SK-N-SH (cell line): ENCODE results near the gene SMYD2. TPM values are rescaled to one million over a fixed set of nuclear protein-coding genes. Genes with fewer than 3 reads are reported as not detected.

Source experiments
- CTCF ChIA-PET: fragments of 300-600, 350-600 bp; formaldehyde crosslinking; extraction: SDS; loops from one replicate; lab custom pipeline; 2021; lab: Yijun Ruan, JAX
- POLR2A ChIA-PET: fragments of 350-600 bp; sonication (Branson Sonifier 250); formaldehyde crosslinking; extraction: SDS; loops from one replicate; lab custom pipeline; 2020; ENCODE audit warnings: antibody characterized with exemption, inconsistent platforms; lab: Yijun Ruan, JAX
- DNase-seq: peaks from one replicate; pipeline ENCODE4 v3.0.0; 2012
- H2AFZ ChIP-seq: fragments of 200-600 bp; sonication (generic); 2 replicates; pipeline ENCODE4 v1.8.1; 2016; ENCODE audit warnings: antibody characterized with exemption, mild to moderate bottlenecking, low read depth
- H3F3A ChIP-seq: fragments of 200-600 bp; sonication (generic); replicated peaks from 2 replicates; pipeline ENCODE3; 2016; ENCODE audit warnings: antibody characterized with exemption, mild to moderate bottlenecking; ENCODE audit not compliant: insufficient read depth
- H3K27ac ChIP-seq, 2 experiments: fragments of 200-500 bp in 1 of 2; fragments of 200-600 bp in 1 of 2; sonication (Bioruptor generic) in 1 of 2; sonication (generic), shearing (Covaris generic) in 1 of 2; 2 replicates each; pipeline versions ENCODE4 v1.5.1 to v1.6.1; 2014 to 2016; ENCODE audit warnings: low read depth in 2 of 2, inconsistent platforms in 1 of 2, low read length in 1 of 2, mild to moderate bottlenecking in 1 of 2, mixed read lengths in 1 of 2
- H3K27me3 ChIP-seq: fragments of 200-600 bp; sonication (generic), shearing (Covaris generic); 2 replicates; pipeline ENCODE4 v1.6.1; 2016; ENCODE audit warnings: mixed run types; ENCODE audit not compliant: insufficient read depth
- H3K36me3 ChIP-seq, 2 experiments: fragments of 200-500 bp in 1 of 2; fragments of 200-600 bp in 1 of 2; sonication (Bioruptor generic) in 1 of 2; sonication (generic) in 1 of 2; replicated peaks in 1 of 2; 2 replicates each; pipeline versions ENCODE3 to v1.5.1; 2014 to 2016; ENCODE audit warnings: low read length in 1 of 2, mild to moderate bottlenecking in 1 of 2; ENCODE audit not compliant: insufficient read depth in 2 of 2, control insufficient read depth in 1 of 2
- H3K4me1 ChIP-seq, 2 experiments: fragments of 200-500 bp in 1 of 2; fragments of 200-600 bp in 1 of 2; sonication (Bioruptor generic) in 1 of 2; sonication (generic), shearing (Covaris generic) in 1 of 2; 2 replicates each; pipeline versions ENCODE4 v1.5.1 to v1.6.1; 2014 to 2016; ENCODE audit warnings: low read depth in 1 of 2, low read length in 1 of 2, mixed run types in 1 of 2; ENCODE audit not compliant: insufficient read depth in 2 of 2, control insufficient read depth in 1 of 2
- H3K4me2 ChIP-seq: fragments of 200-600 bp; sonication (generic), shearing (Covaris generic); 2 replicates; pipeline ENCODE4 v1.6.1; 2017; ENCODE audit warnings: mixed run types
- H3K4me3 ChIP-seq, 2 experiments: fragments of 200-500 bp in 1 of 2; fragments of 200-600 bp in 1 of 2; sonication (Bioruptor generic) in 1 of 2; sonication (generic), shearing (Covaris generic) in 1 of 2; 2 replicates each; pipeline versions ENCODE4 v1.5.1 to v1.8.1; 2014 to 2016; ENCODE audit warnings: low read depth in 2 of 2, inconsistent platforms in 1 of 2, low read length in 1 of 2, mild to moderate bottlenecking in 1 of 2, mixed read lengths in 1 of 2, moderate library complexity in 1 of 2
- H3K79me2 ChIP-seq: fragments of 200-600 bp; sonication (generic); 2 replicates; pipeline ENCODE4 v1.8.1; 2017; ENCODE audit warnings: mild to moderate bottlenecking; ENCODE audit not compliant: insufficient read depth
- H3K9ac ChIP-seq: fragments of 200-600 bp; sonication (generic); 2 replicates; pipeline ENCODE4 v1.6.1; 2017; ENCODE audit warnings: mixed run types
- H3K9me2 ChIP-seq: fragments of 200-600 bp; sonication (generic); 2 replicates; pipeline ENCODE4 v1.6.1; 2017; ENCODE audit warnings: mixed run types
- H3K9me3 ChIP-seq: fragments of 200-600 bp; sonication (generic); 2 replicates; pipeline ENCODE4 v1.6.1; 2017; ENCODE audit warnings: mixed run types, mild to moderate bottlenecking, moderate library complexity
- H4K20me1 ChIP-seq: fragments of 200-600 bp; sonication (generic); 2 replicates; pipeline ENCODE4 v1.6.1; 2017; ENCODE audit warnings: mild to moderate bottlenecking, mixed run types; ENCODE audit not compliant: insufficient read depth
- EP300 ChIP-seq, 2 experiments: IDR thresholded peaks; 2 replicates each; pipeline versions ENCODE4 v1.4.0 to v1.6.1; 2012; ENCODE audit warnings: borderline replicate concordance in 1 of 2, low read depth in 1 of 2, low read length in 1 of 2
- FOSL2 ChIP-seq: IDR thresholded peaks from 2 replicates; pipeline ENCODE4 v1.4.0; 2012; ENCODE audit warnings: low read depth, mild to moderate bottlenecking, moderate library complexity, borderline replicate concordance
- FOXM1 ChIP-seq: IDR thresholded peaks from 2 replicates; pipeline ENCODE4 v1.4.0; 2012; ENCODE audit warnings: low read depth, mild to moderate bottlenecking
- MEF2A ChIP-seq: IDR thresholded peaks from 2 replicates; pipeline ENCODE4 v1.4.0; 2012; ENCODE audit warnings: low read depth, borderline replicate concordance
- POLR2AphosphoS5 ChIP-seq: IDR thresholded peaks from 2 replicates; pipeline ENCODE4 v1.6.1; 2012; ENCODE audit warnings: low read depth, low read length
- RXRA ChIP-seq: IDR thresholded peaks from 2 replicates; pipeline ENCODE4 v1.4.0; 2012; ENCODE audit warnings: low read depth, mild to moderate bottlenecking, borderline replicate concordance
- SMC3 ChIP-seq: IDR thresholded peaks from 2 replicates; pipeline ENCODE4 v1.6.1; 2012; ENCODE audit warnings: low read depth, low read length, improper control_type of control experiment
- TAF1 ChIP-seq: IDR thresholded peaks from 2 replicates; pipeline ENCODE4 v1.6.1; 2012; ENCODE audit warnings: low read depth, mild to moderate bottlenecking, low read length, moderate library complexity, borderline replicate concordance
- WGBS: methylation state at CpG from one replicate; pipeline ENCODE4 v1.1.6; 2017; ENCODE audit warnings: low lambda C conversion rate; 5-methylcytosine and 5-hydroxymethylcytosine counted together
- polyA plus RNA-seq, 3 experiments: library from polyadenylated mRNA; depleted of rRNA; stranded (reverse); fragments of >200 nt; gene quantifications; 2 replicates each; pipeline ENCODE4 v1.2.3, GENCODE V29; 2012
- TF ChIP-seq, protein P1 (sequence below): fragments of 200-600 bp; sonication (generic); IDR thresholded peaks from 2 replicates; pipeline ENCODE4 v1.6.1; 2017; ENCODE audit warnings: antibody characterized with exemption, mild to moderate bottlenecking, moderate library complexity
- TF ChIP-seq, protein P2 (sequence below): fragments of 150-350 bp; IDR thresholded peaks from 2 replicates; pipeline ENCODE4 v1.6.1; 2016; ENCODE audit warnings: mild to moderate bottlenecking, low read depth, low read length

Gene SMYD2
- polyA plus RNA-seq, 1 of the 3 experiments (the other 2 are of a cell fraction): 23.1 TPM

DNA sequence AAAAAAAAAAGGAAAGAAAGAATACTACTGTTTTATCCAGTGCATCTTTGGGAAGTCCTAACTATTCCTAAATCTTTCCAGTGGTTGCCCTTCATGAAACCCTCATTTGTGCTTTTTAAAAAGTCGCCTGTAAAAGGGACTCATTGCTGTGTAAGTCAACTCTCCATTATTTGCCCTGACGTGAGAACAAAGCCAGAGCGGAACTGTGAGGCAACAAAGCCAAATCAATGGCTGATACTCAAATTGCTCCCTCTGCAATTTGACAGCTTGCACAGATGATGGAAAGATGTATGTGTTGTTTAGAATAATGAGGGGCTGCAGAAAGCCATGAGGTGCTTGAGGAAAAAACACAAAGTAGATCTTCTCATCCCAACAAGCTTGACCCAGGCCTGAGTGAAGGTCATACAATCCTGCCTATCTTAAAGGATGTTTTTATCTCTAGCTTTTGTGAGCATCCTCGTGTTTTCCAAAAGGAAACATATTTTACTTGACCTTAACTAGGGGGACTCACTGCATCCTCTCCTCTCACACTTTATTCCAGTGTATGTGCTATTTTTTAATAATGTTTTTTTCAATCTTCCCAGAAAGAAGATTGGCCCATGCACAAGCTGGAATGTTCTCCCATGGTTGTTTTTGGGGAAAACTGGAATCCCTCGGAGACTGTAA is 33.4 kb downstream of the SMYD2 start:
- DNase-seq: no peak
- Histone ChIP-seq H3K27me3 (no peaks in the 10 kb centered on the region), H3K4me2 (no peak overlapping the region), H3K4me1 (peaks cover 0 to 5% of the 10 kb centered on the region in 2 experiments; a peak in 1 of 4 replicates), H3K9me3 (no peaks in the 10 kb centered on the region), H3K9me2 (no peaks in the 10 kb centered on the region), H3K27ac (no peak overlapping the region), H3K4me3 (no peak overlapping the region), H3K36me3 (peaks cover 9 to 20% of the 10 kb centered on the region in 2 experiments), H3K9ac (no peak overlapping the region), H4K20me1 (no peaks in the 10 kb centered on the region), H3F3A (no peaks in the 10 kb centered on the region), H2AFZ (no peak overlapping the region), H3K79me2 (no peaks in the 10 kb centered on the region)
- TF ChIP-seq TAF1: no peak
- no peak for TF ChIP-seq FOXM1
- TF ChIP-seq MEF2A: no peak
- no peak for TF ChIP-seq RXRA
- TF ChIP-seq SMC3: no peak
- TF ChIP-seq EP300 (IDR thresholded peaks at IDR 0.05; ENCODE audit: borderline replicate concordance in 1 of 2, low read depth in 1 of 2, low read length in 1 of 2): no peak
- TF ChIP-seq, protein P1, sequence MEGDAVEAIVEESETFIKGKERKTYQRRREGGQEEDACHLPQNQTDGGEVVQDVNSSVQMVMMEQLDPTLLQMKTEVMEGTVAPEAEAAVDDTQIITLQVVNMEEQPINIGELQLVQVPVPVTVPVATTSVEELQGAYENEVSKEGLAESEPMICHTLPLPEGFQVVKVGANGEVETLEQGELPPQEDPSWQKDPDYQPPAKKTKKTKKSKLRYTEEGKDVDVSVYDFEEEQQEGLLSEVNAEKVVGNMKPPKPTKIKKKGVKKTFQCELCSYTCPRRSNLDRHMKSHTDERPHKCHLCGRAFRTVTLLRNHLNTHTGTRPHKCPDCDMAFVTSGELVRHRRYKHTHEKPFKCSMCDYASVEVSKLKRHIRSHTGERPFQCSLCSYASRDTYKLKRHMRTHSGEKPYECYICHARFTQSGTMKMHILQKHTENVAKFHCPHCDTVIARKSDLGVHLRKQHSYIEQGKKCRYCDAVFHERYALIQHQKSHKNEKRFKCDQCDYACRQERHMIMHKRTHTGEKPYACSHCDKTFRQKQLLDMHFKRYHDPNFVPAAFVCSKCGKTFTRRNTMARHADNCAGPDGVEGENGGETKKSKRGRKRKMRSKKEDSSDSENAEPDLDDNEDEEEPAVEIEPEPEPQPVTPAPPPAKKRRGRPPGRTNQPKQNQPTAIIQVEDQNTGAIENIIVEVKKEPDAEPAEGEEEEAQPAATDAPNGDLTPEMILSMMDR: no peak
- TF ChIP-seq, protein P2, sequence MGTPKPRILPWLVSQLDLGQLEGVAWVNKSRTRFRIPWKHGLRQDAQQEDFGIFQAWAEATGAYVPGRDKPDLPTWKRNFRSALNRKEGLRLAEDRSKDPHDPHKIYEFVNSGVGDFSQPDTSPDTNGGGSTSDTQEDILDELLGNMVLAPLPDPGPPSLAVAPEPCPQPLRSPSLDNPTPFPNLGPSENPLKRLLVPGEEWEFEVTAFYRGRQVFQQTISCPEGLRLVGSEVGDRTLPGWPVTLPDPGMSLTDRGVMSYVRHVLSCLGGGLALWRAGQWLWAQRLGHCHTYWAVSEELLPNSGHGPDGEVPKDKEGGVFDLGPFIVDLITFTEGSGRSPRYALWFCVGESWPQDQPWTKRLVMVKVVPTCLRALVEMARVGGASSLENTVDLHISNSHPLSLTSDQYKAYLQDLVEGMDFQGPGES: no peak
- ChIA-PET CTCF (interaction anchor here (1.0 to 10.7 kb wide), 4 partner anchors 14 to 100 kb away, joined by 3 to 154 read pairs (median 8); no protein-coding TSS in a partner anchor), POLR2A (no interaction called here)
- 89% methylated on average over 5 of the region's 5 CpGs for WGBS

DNA sequence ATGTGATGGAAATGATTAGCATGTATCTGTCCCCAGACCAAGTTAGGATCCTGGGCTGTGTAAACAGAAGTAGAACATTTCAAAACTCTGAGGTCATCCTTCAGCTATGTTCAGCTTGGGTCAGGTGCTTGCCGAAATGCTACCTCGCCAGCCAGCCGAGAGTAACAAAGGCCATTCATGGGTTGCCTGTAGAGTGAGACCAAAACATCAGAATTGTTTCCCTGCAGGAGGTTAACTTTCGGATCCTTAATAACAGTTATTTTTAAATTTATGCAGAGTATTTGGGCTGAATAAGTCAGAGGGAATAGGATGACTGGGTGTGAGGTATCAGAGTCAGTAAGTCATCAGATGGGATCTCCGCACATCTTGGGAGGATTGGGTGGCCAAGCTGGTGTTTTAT is 35.6 kb downstream of the SMYD2 start:
- H3K4me2 ChIP-seq: peak overlapping the region; percentile 6; the same call in 1 of the 2 replicates
- POLR2A ChIA-PET: no interaction called here

More for the DNA sequence above, 35.6 kb downstream of the SMYD2 start:
- H3K9me3 ChIP-seq: no peaks in the 10 kb centered on the region
- 83% methylated on average over 5 of the region's 5 CpGs for WGBS
- DNase-seq: no peak
- no peak overlapping the region for H3K9ac ChIP-seq
- peaks cover 0 to 5% of the 10 kb centered on the region in 2 experiments; a peak in 1 of 4 replicates for H3K4me1 ChIP-seq
- H3F3A ChIP-seq: no peaks in the 10 kb centered on the region
- H2AFZ ChIP-seq: no peak overlapping the region
- H3K79me2 ChIP-seq: no peaks in the 10 kb centered on the region
- no peaks in the 10 kb centered on the region for H3K9me2 ChIP-seq
- CTCF ChIA-PET: interaction anchor here (0.8 to 10.7 kb wide), 3 partner anchors 14 to 269 kb away, joined by 4 to 154 read pairs (median 11); no protein-coding TSS in a partner anchor
- TF ChIP-seq FOSL2 (peak; percentile 38; the same call in 1 of the 2 replicates), POLR2AphosphoS5 (no peak)
- no peak overlapping the region for H3K4me3 ChIP-seq
- H3K36me3 ChIP-seq: peaks cover 9 to 25% of the 10 kb centered on the region in 2 experiments
- no peaks in the 10 kb centered on the region for H3K27me3 ChIP-seq
- H3K27ac ChIP-seq: no peak overlapping the region
- no peaks in the 10 kb centered on the region for H4K20me1 ChIP-seq
